HEK293 (cell line): Measurements from ENCODE around the gene SLC29A3.

Experiments
- CTCF ChIA-PET: fragments of 350-600 bp; formaldehyde crosslinking; extraction: SDS; loops from one replicate; lab custom pipeline; 2021; ENCODE audit warnings: antibody characterized with exemption; lab: Yijun Ruan, JAX
- POLR2A ChIA-PET: fragments of 300-600 bp; formaldehyde crosslinking; extraction: SDS; loops from one replicate; lab custom pipeline; 2020; ENCODE audit warnings: antibody characterized with exemption, inconsistent platforms; lab: Yijun Ruan, JAX
- H3K27ac ChIP-seq: fragments of 200-500 bp; sonication (Bioruptor generic); 2 replicates; pipeline ENCODE4 v1.5.1; 2014; ENCODE audit warnings: low read depth, low read length, control low read depth, inconsistent platforms; ENCODE audit errors: extremely low read depth
- H3K36me3 ChIP-seq, 2 experiments: fragments of 200-500 bp in 1 of 2; sonication (Bioruptor generic) in 1 of 2; 1 replicate in 1 of 2; 2 replicates in 1 of 2; pipeline ENCODE4 v1.5.1; 2014 to 2017; ENCODE audit warnings: inconsistent platforms in 2 of 2, low read length in 2 of 2; ENCODE audit not compliant: control insufficient read depth in 2 of 2, insufficient read depth in 1 of 2
- H3K4me1 ChIP-seq: fragments of 200-500 bp; sonication (Bioruptor generic); 2 replicates; pipeline ENCODE4 v1.5.1; 2014; ENCODE audit warnings: mild to moderate bottlenecking, low read length, inconsistent platforms; ENCODE audit not compliant: control insufficient read depth, insufficient read depth
- H3K4me3 ChIP-seq: 2 replicates; pipeline ENCODE4 v1.5.1; 2011; ENCODE audit warnings: low read depth, mild to moderate bottlenecking, control low read depth, low read length, moderate library complexity
- H3K9me3 ChIP-seq: fragments of 200-500 bp; sonication (Bioruptor generic); 2 replicates; pipeline ENCODE4 v1.5.1; 2014; ENCODE audit warnings: low read depth, low read length, inconsistent platforms; ENCODE audit not compliant: control insufficient read depth, insufficient read depth
- BCL11A ChIP-seq: fragments of 450-650 bp; formaldehyde crosslinking; IDR thresholded peaks from 2 replicates; pipeline ENCODE4 v1.5.1; 2016; ENCODE audit warnings: low read depth, missing biosample characterization, missing genetic modification characterization
- EGR2 ChIP-seq: fragments of 450-650 bp; formaldehyde crosslinking; IDR thresholded peaks from 2 replicates; pipeline ENCODE4 v1.5.1; 2016; ENCODE audit warnings: low read depth, missing biosample characterization, missing genetic modification characterization
- PRDM2 ChIP-seq: fragments of 450-650 bp; formaldehyde crosslinking; IDR thresholded peaks from 2 replicates; pipeline ENCODE4 v1.5.1; 2016; ENCODE audit warnings: missing biosample characterization, missing genetic modification characterization, borderline replicate concordance
- RBAK ChIP-seq: fragments of 450-650 bp; formaldehyde crosslinking; IDR thresholded peaks from 2 replicates; pipeline ENCODE4 v1.5.1; 2016; ENCODE audit warnings: missing biosample characterization, missing genetic modification characterization
- SCRT1 ChIP-seq: fragments of 450-650 bp; formaldehyde crosslinking; IDR thresholded peaks from 2 replicates; pipeline ENCODE4 v1.5.1; 2016; ENCODE audit warnings: missing biosample characterization, missing genetic modification characterization, borderline replicate concordance
- ZEB2 ChIP-seq: fragments of 450-650 bp; formaldehyde crosslinking; IDR thresholded peaks from 2 replicates; pipeline ENCODE4 v1.5.1; 2016; ENCODE audit warnings: missing biosample characterization, missing genetic modification characterization
- ZFP3 ChIP-seq: fragments of 450-650 bp; formaldehyde crosslinking; IDR thresholded peaks from 2 replicates; pipeline ENCODE4 v1.5.1; 2016; ENCODE audit warnings: low read depth, missing biosample characterization, missing genetic modification characterization
- ZFP37 ChIP-seq: fragments of 450-650 bp; formaldehyde crosslinking; IDR thresholded peaks from 2 replicates; pipeline ENCODE4 v1.5.1; 2016; ENCODE audit warnings: missing biosample characterization, missing genetic modification characterization
- ZNF175 ChIP-seq: fragments of 450-650 bp; formaldehyde crosslinking; IDR thresholded peaks from 2 replicates; pipeline ENCODE4 v1.5.1; 2016; ENCODE audit warnings: missing biosample characterization, missing genetic modification characterization
- ZNF18 ChIP-seq: fragments of 450-650 bp; formaldehyde crosslinking; IDR thresholded peaks from 2 replicates; pipeline ENCODE4 v1.5.1; 2016; ENCODE audit warnings: missing biosample characterization, missing genetic modification characterization
- ZNF202 ChIP-seq: fragments of 450-650 bp; formaldehyde crosslinking; IDR thresholded peaks from 2 replicates; pipeline ENCODE4 v1.5.1; 2016; ENCODE audit warnings: missing biosample characterization, missing genetic modification characterization, borderline replicate concordance
- ZNF426 ChIP-seq: fragments of 450-650 bp; formaldehyde crosslinking; IDR thresholded peaks from 2 replicates; pipeline ENCODE4 v1.5.1; 2017; ENCODE audit warnings: missing biosample characterization, missing genetic modification characterization, mild to moderate bottlenecking, inconsistent platforms, moderate library complexity
- ZNF488 ChIP-seq: fragments of 450-650 bp; formaldehyde crosslinking; IDR thresholded peaks from 2 replicates; pipeline ENCODE4 v1.5.1; 2016; ENCODE audit warnings: missing biosample characterization, missing genetic modification characterization
- ZNF510 ChIP-seq: fragments of 450-650 bp; formaldehyde crosslinking; IDR thresholded peaks from 2 replicates; pipeline ENCODE4 v1.5.1; 2018; ENCODE audit warnings: mild to moderate bottlenecking, missing genetic modification characterization, missing biosample characterization; ENCODE audit not compliant: insufficient replicate concordance
- ZNF645 ChIP-seq: fragments of 450-650 bp; formaldehyde crosslinking; IDR thresholded peaks from 2 replicates; pipeline ENCODE4; 2016; ENCODE audit warnings: missing biosample characterization, missing genetic modification characterization
- ZNF677 ChIP-seq: fragments of 450-650 bp; IDR thresholded peaks from 2 replicates; pipeline ENCODE4 v1.5.0; 2018; ENCODE audit warnings: missing biosample characterization, mild to moderate bottlenecking, missing genetic modification characterization, moderate library complexity
- ZNF707 ChIP-seq: fragments of 450-650 bp; formaldehyde crosslinking; IDR thresholded peaks from 2 replicates; pipeline ENCODE4 v1.5.1; 2016; ENCODE audit warnings: missing biosample characterization, missing genetic modification characterization
- ZSCAN4 ChIP-seq: fragments of 450-650 bp; formaldehyde crosslinking; IDR thresholded peaks from 2 replicates; pipeline ENCODE4 v1.5.1; 2017; ENCODE audit warnings: missing biosample characterization, missing genetic modification characterization

SLC29A3 gene

GRCh38 chr10:71365366-71365765, 46.3 kb downstream of the SLC29A3 start (continued):
- TF ChIP-seq ZNF18 (tag by site-specific recombination) = no peak
- TF ChIP-seq ZNF426 (tag by site-specific recombination) = no peak

- CTCF ChIA-PET = interaction anchor here (0.7 kb wide), 1 partner anchor 245 kb away, joined by 3 read pairs; no protein-coding TSS in a partner anchor
- H3K9me3 ChIP-seq = no peaks in the 10 kb centered on the region
- H3K4me3 ChIP-seq = no peak overlapping the region
- H3K36me3 ChIP-seq = peaks cover 0 to 5% of the 10 kb centered on the region in 2 experiments; a peak in 1 of 3 replicates
- TF ChIP-seq ZFP37 (tag by site-specific recombination) (no peak), ZNF677 (tag by site-specific recombination) (no peak), EGR2 (tag by site-specific recombination) (0 out of 2 replicates have a peak, but pooled peaks have one; percentile 22), ZNF510 (tag by site-specific recombination) (no peak), ZNF645 (tag by site-specific recombination) (no peak), ZEB2 (tag by site-specific recombination) (no peak)
- no peaks in the 10 kb centered on the region for H3K4me1 ChIP-seq
- H3K27ac ChIP-seq = no peak overlapping the region
- POLR2A ChIA-PET = no interaction called here
These were observed 47.6 kb downstream of the SLC29A3 start for GRCh38 chr10:71366690-71367089.

- CTCF ChIA-PET = interaction anchor here (1.3 to 3.5 kb wide), 2 partner anchors 14 to 17 kb away, joined by 5 to 11 read pairs; no protein-coding TSS in a partner anchor
- Histone ChIP-seq H3K4me1 (no peaks in the 10 kb centered on the region), H3K4me3 (no peak overlapping the region), H3K9me3 (no peaks in the 10 kb centered on the region), H3K36me3 (peaks cover 0 to 4% of the 10 kb centered on the region in 2 experiments; a peak in 1 of 3 replicates), H3K27ac (no peak overlapping the region)
- POLR2A ChIA-PET = no interaction called here
- TF ChIP-seq RBAK (tag by site-specific recombination) = no peak
- no peak for TF ChIP-seq ZSCAN4 (tag by site-specific recombination)
- no peak for TF ChIP-seq PRDM2 (tag by site-specific recombination)
- no peak for TF ChIP-seq ZNF707 (tag by site-specific recombination)
- TF ChIP-seq ZNF175 (tag by site-specific recombination) = no peak
- no peak for TF ChIP-seq ZFP3
- TF ChIP-seq SCRT1 = no peak
- TF ChIP-seq ZNF488 (tag by site-specific recombination) = no peak
- no peak for TF ChIP-seq ZNF202
- TF ChIP-seq BCL11A = no peak
These were observed 48.2 kb downstream of the SLC29A3 start for GRCh38 chr10:71367271-71367670.
